ENCODE measurements around the gene TEX11.
"Not testable (repeated sequence)": the region's sequence is repeated elsewhere in the genome, so short reads cannot be mapped to it uniquely, and the experiment has no call there.

The TEX11 gene

GRCh38 chrX:70808942-70809940 is 99.3 kb downstream of the TEX11 start:
- Mint-ChIP-seq H3K9me3 (no peaks in the 10 kb centered on the region), H3K36me3 (no peaks in the 10 kb centered on the region), H3K27ac (no peak overlapping the region), H3K4me3 (no peak overlapping the region), H3K4me1 (no peaks in the 10 kb centered on the region)
- no peak for DNase-seq (ENCODE audit: low spot score in 2 of 2)
- ATAC-seq, result no peak

GRCh38 chrX:70806081-70806480 is 102.4 kb downstream of the TEX11 start:
- H3K4me3 Mint-ChIP-seq, result no peak overlapping the region
- H3K27ac Mint-ChIP-seq, result no peak overlapping the region
- H3K9me3 Mint-ChIP-seq, result no peaks in the 10 kb centered on the region
- ATAC-seq, result no peak
- DNase-seq (ENCODE audit: low spot score in 2 of 2), result no peak
- H3K4me1 Mint-ChIP-seq, result no peaks in the 10 kb centered on the region
- no peaks in the 10 kb centered on the region for H3K36me3 Mint-ChIP-seq

- not testable (repeated sequence) for H3K27ac Mint-ChIP-seq; H3K9me3 Mint-ChIP-seq; ATAC-seq; H3K36me3 Mint-ChIP-seq; DNase-seq (ENCODE audit: low spot score in 2 of 2); H3K4me3 Mint-ChIP-seq; H3K4me1 Mint-ChIP-seq
These were observed 111.8 kb downstream of the TEX11 start for GRCh38 chrX:70796742-70797141.

GRCh38 chrX:70774223-70774622 is 134.3 kb downstream of the TEX11 start:
- Mint-ChIP-seq H3K36me3 (no peaks in the 10 kb centered on the region), H3K4me3 (no peak overlapping the region), H3K9me3 (no peaks in the 10 kb centered on the region), H3K4me1 (no peaks in the 10 kb centered on the region), H3K27ac (no peak overlapping the region)
- no peak for DNase-seq (ENCODE audit: low spot score in 2 of 2)
- ATAC-seq, result no peak

- ATAC-seq (no peak), DNase-seq (ENCODE audit: low spot score in 2 of 2) (no peak)
- no peaks in the 10 kb centered on the region for H3K4me1 Mint-ChIP-seq
- H3K9me3 Mint-ChIP-seq, result no peaks in the 10 kb centered on the region
- H3K36me3 Mint-ChIP-seq, result no peaks in the 10 kb centered on the region
- H3K27ac Mint-ChIP-seq, result no peak overlapping the region
- no peak overlapping the region for H3K4me3 Mint-ChIP-seq
These were observed 138.8 kb downstream of the TEX11 start for GRCh38 chrX:70769659-70770227.

GRCh38 chrX:70762285-70762684 is 146.2 kb downstream of the TEX11 start:
- no peak for ATAC-seq
- H3K4me3 Mint-ChIP-seq, result no peak overlapping the region
- peaks cover 3% of the 10 kb centered on the region for H3K9me3 Mint-ChIP-seq
- DNase-seq (ENCODE audit: low spot score in 2 of 2), result no peak
- no peak overlapping the region for H3K27ac Mint-ChIP-seq
- no peaks in the 10 kb centered on the region for H3K36me3 Mint-ChIP-seq
- no peaks in the 10 kb centered on the region for H3K4me1 Mint-ChIP-seq

GRCh38 chrX:70755850-70756249 is 152.7 kb downstream of the TEX11 start:
- H3K4me3 Mint-ChIP-seq, result peak overlapping the region; percentile 23
- no peak overlapping the region for H3K27ac Mint-ChIP-seq
- ATAC-seq, result peak; percentile 79
- H3K36me3 Mint-ChIP-seq, result peaks cover 6% of the 10 kb centered on the region
- peak in 1 of 2 donors; percentile 18 for DNase-seq (ENCODE audit: low spot score in 2 of 2)
- H3K9me3 Mint-ChIP-seq, result peaks cover 3% of the 10 kb centered on the region
- peaks cover 20% of the 10 kb centered on the region for H3K4me1 Mint-ChIP-seq

GRCh38 chrX:70754169-70754848 is 154.2 kb downstream of the TEX11 start:
- no peak for DNase-seq (ENCODE audit: low spot score in 2 of 2)
- peaks cover 3% of the 10 kb centered on the region for H3K9me3 Mint-ChIP-seq
- peaks cover 6% of the 10 kb centered on the region for H3K36me3 Mint-ChIP-seq
- peak; percentile 98 for ATAC-seq
- peaks cover 20% of the 10 kb centered on the region for H3K4me1 Mint-ChIP-seq
- H3K27ac Mint-ChIP-seq, result peak overlapping the region; percentile 83
- H3K4me3 Mint-ChIP-seq, result peak overlapping the region; percentile 20

- H3K9me3 Mint-ChIP-seq; H3K4me3 Mint-ChIP-seq; H3K27ac Mint-ChIP-seq; ATAC-seq; H3K4me1 Mint-ChIP-seq; H3K36me3 Mint-ChIP-seq; DNase-seq (ENCODE audit: low spot score in 2 of 2): not testable (repeated sequence)
These were observed 174.7 kb downstream of the TEX11 start for GRCh38 chrX:70733774-70734173.

GRCh38 chrX:70727961-70728360 is 180.6 kb downstream of the TEX11 start:
- H3K27ac Mint-ChIP-seq; DNase-seq (ENCODE audit: low spot score in 2 of 2); H3K36me3 Mint-ChIP-seq; H3K4me1 Mint-ChIP-seq; H3K9me3 Mint-ChIP-seq; H3K4me3 Mint-ChIP-seq; ATAC-seq: not testable (repeated sequence)

- Mint-ChIP-seq H3K27ac (no peak overlapping the region), H3K4me1 (no peaks in the 10 kb centered on the region), H3K9me3 (no peaks in the 10 kb centered on the region), H3K36me3 (no peaks in the 10 kb centered on the region), H3K4me3 (no peak overlapping the region)
- DNase-seq (ENCODE audit: low spot score in 2 of 2) (no peak), ATAC-seq (no peak)
These were observed 187.8 kb downstream of the TEX11 start for GRCh38 chrX:70720721-70721120.

- not testable (repeated sequence) for H3K36me3 Mint-ChIP-seq; H3K4me1 Mint-ChIP-seq; H3K4me3 Mint-ChIP-seq; H3K27ac Mint-ChIP-seq; ATAC-seq; DNase-seq (ENCODE audit: low spot score in 2 of 2); H3K9me3 Mint-ChIP-seq
These were observed 197.2 kb downstream of the TEX11 start for GRCh38 chrX:70711336-70711735.

- H3K36me3 Mint-ChIP-seq, result no peaks in the 10 kb centered on the region
These were observed 214.0 kb downstream of the TEX11 start for GRCh38 chrX:70694339-70695122.

GRCh38 chrX:70679455-70679854 is 229.1 kb downstream of the TEX11 start:
- not testable (repeated sequence) for H3K27ac Mint-ChIP-seq; ATAC-seq; H3K4me1 Mint-ChIP-seq; DNase-seq (ENCODE audit: low spot score in 2 of 2); H3K4me3 Mint-ChIP-seq; H3K36me3 Mint-ChIP-seq; H3K9me3 Mint-ChIP-seq

More at GRCh38 chrX:70694339-70695122, 214.0 kb downstream of the TEX11 start:
- H3K4me3 Mint-ChIP-seq, result no peak overlapping the region
- no peak overlapping the region for H3K27ac Mint-ChIP-seq
- peak; percentile 67 for ATAC-seq
- peaks cover 12% of the 10 kb centered on the region for H3K4me1 Mint-ChIP-seq
- DNase-seq (ENCODE audit: low spot score in 2 of 2), result no peak
- H3K9me3 Mint-ChIP-seq, result no peaks in the 10 kb centered on the region

GRCh38 chrX:70675284-70675683 is 233.2 kb downstream of the TEX11 start:
- H3K4me3 Mint-ChIP-seq, result peak overlapping the region; percentile 48
- no peaks in the 10 kb centered on the region for H3K36me3 Mint-ChIP-seq
- DNase-seq (ENCODE audit: low spot score in 2 of 2) (no peak), ATAC-seq (peak; percentile 66)
- H3K4me1 Mint-ChIP-seq, result peaks cover 8% of the 10 kb centered on the region
- no peaks in the 10 kb centered on the region for H3K9me3 Mint-ChIP-seq
- H3K27ac Mint-ChIP-seq, result peak overlapping the region; percentile 36

Data from stimulated activated effector memory CD8-positive, alpha-beta T cell treated with anti-CD3 and anti-CD28 coated beads, Interleukin-12 subunit alpha, Interleukin-12 subunit beta, amount 100 ng/mL, for 72 hours (primary cell).